Endometrium (tissue), 2 donors: ENCODE data around the gene KCNK17.

Source experiments
- FAIRE-seq: peaks from 2 replicates; lab custom pipeline; 2012; peaks lifted over from hg19 to GRCh38; lab: Jason Lieb, UNC
- donor health status: control.
- donor health status: control.

Gene KCNK17

GRCh38 chr6:39314273-39314795, at the start of gene KCNK17:
Gene KCNK17, minus strand, starts transcription at chr6:39314419. Its CDS starts 99 bp downstream, at chr6:39314320.
- FAIRE-seq: no peak

DNA sequence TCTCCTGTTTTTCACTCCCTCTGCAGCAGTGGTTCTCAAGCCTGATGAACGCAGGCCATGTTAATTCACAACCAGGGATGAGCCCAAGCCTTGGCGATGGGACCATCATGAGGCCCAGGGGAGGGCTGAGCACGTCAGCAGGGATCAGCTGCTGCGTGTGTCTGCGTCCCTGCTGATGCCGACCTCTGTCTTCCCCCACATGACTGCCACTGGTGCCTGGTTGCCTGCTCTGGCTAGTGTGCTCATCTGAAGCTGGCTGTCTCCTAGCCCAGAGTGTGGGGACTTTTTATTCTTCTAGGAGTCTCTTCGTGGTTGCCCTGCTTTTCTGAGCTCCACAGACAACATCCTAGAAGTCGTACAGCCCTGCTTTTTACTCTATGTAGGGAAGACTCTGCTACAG, 49.1 kb upstream of the KCNK17 start:
- FAIRE-seq: no peak

DNA sequence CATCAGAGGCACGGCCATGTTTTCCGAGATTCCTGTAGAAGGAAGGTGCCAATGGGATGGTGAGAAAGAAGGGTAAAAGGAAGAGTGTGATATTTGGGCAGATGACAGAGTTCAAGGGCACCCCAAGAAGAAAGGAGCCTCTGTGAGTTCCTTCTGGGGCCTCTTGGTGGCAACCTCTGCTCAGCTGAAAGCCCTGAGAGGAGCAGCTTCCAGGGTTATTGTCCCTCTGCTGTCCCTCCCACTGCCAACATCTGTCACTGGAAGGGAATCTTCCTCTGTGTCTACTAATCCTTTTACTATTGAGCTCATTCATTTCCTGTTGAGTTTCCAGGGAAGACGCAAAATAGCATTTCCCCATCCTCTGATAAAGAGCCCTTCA, 48.3 kb upstream of the KCNK17 start:
- no peak for FAIRE-seq

GRCh38 chr6:39361657-39362486, 47.7 kb upstream of the KCNK17 start:
- no peak for FAIRE-seq

DNA sequence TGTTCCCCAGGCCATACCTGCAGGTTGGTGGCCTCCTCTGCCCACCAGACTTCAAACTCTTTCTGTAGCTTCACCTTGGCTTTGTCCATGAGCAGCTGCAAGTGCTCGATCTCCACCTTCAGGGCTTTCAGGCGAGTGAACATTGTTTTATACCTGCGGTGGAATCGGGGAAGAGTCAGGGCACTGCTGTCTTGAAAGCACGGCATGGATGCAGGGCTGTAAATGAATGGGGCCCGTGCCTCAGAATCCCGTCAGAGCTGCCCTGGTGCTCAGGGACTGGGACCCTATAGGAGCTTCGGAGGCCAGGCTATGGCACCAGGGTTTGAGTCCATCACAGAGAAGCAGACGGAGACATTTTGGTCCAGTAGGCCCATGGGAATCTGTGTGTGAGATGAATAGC, 46.2 kb upstream of the KCNK17 start:
- FAIRE-seq: no peak

- FAIRE-seq: no peak
These were observed 43.9 kb upstream of the KCNK17 start for GRCh38 chr6:39357998-39358686.

- no peak for FAIRE-seq
These were observed 39.6 kb upstream of the KCNK17 start for GRCh38 chr6:39353698-39354315.

- no peak for FAIRE-seq
These were observed 36.7 kb upstream of the KCNK17 start for GRCh38 chr6:39350723-39351505.

GRCh38 chr6:39348740-39349139, 34.5 kb upstream of the KCNK17 start:
- FAIRE-seq: no peak

DNA sequence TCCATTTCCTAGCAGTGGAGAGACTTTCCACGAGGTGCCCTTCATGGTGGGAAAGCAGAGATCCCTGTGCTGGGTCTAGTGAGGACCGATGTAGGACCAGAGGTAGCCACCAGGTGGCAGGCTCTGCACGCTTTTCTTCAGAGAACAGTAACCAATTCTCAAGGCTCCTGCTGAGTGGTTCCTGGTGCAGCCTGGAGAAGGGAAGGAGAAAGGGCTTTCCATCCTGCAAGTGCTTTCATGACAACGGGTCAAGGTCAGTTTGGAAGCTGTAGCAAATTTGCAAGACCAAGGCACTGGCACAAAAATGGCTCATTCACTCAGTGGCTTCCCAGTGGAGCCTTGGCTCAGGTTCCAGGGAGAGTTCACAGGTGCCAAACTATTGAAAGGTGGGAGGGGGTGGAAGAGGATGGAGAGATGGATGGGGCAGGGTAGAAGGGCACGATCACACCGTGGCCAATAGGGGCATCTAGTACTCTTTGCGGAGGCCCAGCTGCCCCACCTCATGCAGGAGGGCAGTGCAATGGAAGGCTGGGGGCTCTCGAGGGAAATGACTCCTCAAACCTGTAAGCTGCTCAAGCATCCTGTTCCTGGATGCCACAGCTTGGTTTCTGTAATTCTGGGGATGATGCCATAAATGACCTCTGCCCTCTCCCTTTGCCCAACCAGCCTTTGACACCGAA, 33.8 kb upstream of the KCNK17 start:
- no peak for FAIRE-seq

DNA sequence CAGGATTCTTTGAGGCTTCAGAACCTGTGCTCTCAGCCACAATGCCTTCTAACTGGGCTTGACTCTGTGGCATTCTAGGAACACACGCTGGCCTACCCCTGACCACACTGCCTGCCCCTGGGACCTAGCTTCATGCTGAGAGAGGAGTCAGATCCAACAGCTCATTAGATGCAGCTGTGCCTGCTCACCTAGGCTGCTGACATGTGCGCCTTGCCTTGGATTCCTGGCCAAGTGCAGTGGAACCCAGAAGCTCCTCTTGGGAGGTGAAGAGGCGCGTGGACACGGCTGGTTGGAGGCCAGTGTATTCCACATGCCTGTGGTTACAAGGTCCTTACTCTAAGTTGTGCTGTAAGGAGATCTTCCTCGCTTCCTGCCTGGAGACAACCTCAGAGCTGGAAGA, 33.0 kb upstream of the KCNK17 start:
- no peak for FAIRE-seq

DNA sequence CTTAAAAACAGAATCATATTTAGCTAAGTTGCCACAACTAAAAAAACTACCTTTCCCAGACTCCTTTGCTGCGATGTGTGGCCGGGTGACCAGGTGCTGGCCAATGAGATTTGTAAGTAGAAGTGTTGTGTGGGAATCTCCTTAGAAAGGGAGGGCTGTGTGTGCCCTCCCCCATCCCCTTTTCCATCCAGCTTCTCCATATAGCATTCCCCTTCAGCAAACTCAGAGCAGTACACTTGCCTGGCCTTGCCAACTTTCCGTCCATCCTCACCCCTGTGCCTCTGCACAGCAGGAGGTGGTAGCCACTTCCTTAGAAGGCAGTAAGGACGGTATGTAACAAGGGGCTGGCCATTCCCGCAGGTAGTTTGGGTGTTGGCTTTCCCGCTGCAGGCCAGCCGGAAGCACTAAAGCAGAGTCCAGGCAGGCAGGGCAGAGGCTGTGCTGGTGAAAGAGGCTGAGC, 30.6 kb upstream of the KCNK17 start:
- FAIRE-seq: no peak

GRCh38 chr6:39343396-39343870, 29.2 kb upstream of the KCNK17 start:
- FAIRE-seq: no peak

GRCh38 chr6:39342692-39343395, 28.6 kb upstream of the KCNK17 start:
- no peak for FAIRE-seq

- no peak for FAIRE-seq
These were observed 27.7 kb upstream of the KCNK17 start for GRCh38 chr6:39341937-39342336.

- no peak for FAIRE-seq
These were observed 27.1 kb upstream of the KCNK17 start for GRCh38 chr6:39341352-39341751.

- FAIRE-seq: no peak
These were observed 25.8 kb upstream of the KCNK17 start for GRCh38 chr6:39339868-39340550.

DNA sequence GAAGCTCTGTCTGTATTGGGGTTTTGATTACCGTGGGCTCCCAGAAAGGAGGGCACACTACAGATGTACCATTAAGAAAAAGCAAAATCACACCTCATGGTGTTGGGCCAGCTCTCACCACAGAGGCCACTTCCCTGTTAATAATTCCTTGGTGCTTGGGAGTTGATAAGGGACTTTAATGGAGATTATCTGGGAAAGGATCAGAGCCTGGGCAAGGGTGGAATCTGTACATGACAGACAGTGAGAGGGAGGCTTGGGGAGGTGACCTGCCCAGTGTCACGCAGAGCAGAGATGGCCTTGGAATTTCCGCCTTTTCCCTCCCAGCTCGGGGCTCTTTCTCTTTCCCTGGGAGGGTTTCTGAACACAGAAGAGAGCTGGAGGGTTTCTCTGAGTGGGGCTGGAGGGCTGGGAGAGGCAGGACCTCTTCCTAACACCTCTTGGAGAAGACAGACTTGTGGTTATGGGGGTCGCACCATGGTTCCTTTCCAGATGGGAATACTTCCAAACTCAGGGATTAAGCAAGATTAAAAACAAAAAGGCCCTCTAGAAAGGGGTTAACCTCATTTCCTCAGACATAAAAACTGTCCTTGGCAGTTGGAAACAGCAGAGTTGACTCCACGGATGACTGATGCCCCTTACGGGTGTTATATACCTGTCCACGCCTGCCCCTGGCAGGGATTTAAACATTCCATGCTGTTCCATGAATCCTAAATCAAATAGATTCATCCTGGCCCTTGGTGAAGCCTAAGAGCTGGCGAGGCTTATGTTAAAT, 25.1 kb upstream of the KCNK17 start:
- no peak for FAIRE-seq

- no peak for FAIRE-seq
These were observed 24.2 kb upstream of the KCNK17 start for GRCh38 chr6:39338397-39338796.
